Measurements from ENCODE around the gene GPT2. TPM values are rescaled to one million over a fixed set of nuclear protein-coding genes. Genes with fewer than 3 reads are reported as not detected.
"Not testable (repeated sequence)": the region's sequence is repeated elsewhere in the genome, so short reads cannot be mapped to it uniquely, and the experiment has no call there.

The GPT2 gene
- total RNA-seq, 1 donor from 2014 or later = 37.9 TPM

DNA sequence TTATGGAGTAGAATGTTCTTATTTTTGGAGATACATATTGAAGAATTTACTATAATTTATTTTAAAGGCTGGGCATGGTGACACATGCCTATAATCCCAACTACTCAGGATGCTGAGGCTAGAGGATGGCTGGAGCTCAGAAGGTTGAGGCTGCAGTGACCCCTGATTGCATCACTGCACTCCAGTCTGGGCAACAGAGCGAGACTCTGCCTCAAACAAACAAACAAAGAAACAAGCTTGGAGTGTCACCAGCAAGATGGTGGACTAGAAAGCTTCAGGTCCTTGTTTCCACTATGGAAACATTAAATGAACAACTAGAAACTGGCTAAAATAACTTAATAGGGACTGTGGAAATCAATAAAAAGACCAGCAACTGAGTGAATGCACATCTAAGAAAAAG, 17.9 kb upstream of the GPT2 start:
- no peak overlapping the region for H3K4me3 ChIP-seq (ENCODE audit: low read depth, low read length)
- no peak for DNase-seq (ENCODE audit: low read depth)
- TF ChIP-seq, protein P1, sequence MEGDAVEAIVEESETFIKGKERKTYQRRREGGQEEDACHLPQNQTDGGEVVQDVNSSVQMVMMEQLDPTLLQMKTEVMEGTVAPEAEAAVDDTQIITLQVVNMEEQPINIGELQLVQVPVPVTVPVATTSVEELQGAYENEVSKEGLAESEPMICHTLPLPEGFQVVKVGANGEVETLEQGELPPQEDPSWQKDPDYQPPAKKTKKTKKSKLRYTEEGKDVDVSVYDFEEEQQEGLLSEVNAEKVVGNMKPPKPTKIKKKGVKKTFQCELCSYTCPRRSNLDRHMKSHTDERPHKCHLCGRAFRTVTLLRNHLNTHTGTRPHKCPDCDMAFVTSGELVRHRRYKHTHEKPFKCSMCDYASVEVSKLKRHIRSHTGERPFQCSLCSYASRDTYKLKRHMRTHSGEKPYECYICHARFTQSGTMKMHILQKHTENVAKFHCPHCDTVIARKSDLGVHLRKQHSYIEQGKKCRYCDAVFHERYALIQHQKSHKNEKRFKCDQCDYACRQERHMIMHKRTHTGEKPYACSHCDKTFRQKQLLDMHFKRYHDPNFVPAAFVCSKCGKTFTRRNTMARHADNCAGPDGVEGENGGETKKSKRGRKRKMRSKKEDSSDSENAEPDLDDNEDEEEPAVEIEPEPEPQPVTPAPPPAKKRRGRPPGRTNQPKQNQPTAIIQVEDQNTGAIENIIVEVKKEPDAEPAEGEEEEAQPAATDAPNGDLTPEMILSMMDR (conservative IDR thresholded peaks at IDR 0.05; ENCODE audit: low read depth, low read length) = no peak

DNA sequence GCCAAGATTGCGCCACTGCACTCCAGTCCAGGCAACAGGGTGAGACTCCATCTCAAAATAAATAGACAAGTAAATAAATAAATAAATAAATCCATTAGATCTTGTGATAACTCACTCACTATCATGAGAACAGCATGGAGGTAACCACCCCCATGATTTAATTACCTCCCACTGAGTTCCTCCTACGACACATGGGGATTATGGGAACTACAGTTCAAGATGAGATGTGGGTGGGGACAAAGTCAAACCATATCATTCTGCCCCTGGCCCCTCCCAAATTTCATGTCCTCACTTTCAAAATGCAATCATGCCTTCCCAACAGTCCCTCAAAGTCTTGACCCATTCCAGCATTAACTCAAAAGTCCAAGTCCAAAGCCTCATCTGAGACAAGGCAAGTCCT, 16.7 kb upstream of the GPT2 start:
- DNase-seq (ENCODE audit: low read depth); H3K4me3 ChIP-seq (ENCODE audit: low read depth, low read length): not testable (repeated sequence)

DNA sequence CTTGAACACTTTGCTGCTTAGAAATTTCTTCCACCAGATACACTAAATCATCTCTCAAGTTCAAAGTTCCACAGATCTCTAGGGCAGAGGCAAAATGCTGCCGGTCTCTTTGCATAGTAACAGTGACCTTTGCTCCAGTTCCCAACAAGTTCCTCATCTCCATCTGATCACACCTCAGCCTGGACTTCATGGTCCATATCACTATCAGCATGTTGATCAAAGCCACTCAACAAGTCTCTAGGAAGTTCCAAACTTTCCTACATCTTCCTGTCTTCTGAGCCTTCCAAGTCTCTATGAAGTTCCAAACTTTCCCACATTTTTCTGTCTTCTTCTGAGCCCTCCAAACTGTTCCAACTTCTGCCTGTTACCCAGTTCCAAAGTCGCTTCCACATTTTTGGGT, 15.3 kb upstream of the GPT2 start:
- not testable (repeated sequence) for H3K4me3 ChIP-seq (ENCODE audit: low read depth, low read length); DNase-seq (ENCODE audit: low read depth)

DNA sequence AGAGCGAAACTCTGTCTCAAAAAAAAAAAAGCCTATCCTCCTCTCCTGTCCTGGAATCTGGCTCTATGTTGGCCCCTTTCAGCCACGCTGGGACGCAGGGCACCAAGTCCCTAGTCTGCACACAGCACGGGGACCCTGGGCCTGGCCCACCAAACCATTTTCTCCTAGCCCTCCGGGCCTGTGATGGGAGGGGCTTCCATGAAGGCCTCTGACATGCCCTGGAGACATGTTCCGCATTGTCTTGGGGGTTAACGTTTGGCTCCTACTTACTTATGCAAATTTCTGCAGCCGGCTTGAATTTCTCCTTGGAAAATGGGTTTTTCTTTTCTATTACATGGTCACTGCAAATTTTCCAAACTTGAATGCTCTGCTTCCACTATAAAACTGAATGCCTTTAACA, 12.6 kb upstream of the GPT2 start:
- TF ChIP-seq, protein P1 (conservative IDR thresholded peaks at IDR 0.05; ENCODE audit: low read depth, low read length) = no peak
- H3K4me3 ChIP-seq (ENCODE audit: low read depth, low read length) = no peak overlapping the region
- DNase-seq (ENCODE audit: low read depth) = no peak

DNA sequence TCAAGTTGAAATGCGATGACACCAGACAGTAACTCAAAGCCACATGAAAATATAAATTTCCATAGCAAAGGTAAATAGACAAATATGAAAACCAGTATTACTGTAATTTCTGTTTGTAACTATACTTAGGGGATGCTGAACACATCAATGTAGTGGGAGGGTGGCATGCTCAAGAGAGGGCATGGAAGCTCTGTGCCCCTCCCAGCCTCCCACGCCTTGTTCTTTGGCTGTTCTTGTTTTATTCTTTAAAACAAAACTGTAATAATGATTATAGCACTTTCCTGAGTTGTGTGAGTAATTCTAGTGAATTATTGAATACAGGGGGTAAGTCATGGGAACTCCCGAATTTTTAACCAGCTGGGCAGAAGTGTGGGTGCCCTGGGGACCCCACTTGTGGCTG, 11.0 kb upstream of the GPT2 start:
- no peak overlapping the region for H3K4me3 ChIP-seq (ENCODE audit: low read depth, low read length)
- no peak for DNase-seq (ENCODE audit: low read depth)
- TF ChIP-seq, protein P1 (conservative IDR thresholded peaks at IDR 0.05; ENCODE audit: low read depth, low read length) = no peak

DNA sequence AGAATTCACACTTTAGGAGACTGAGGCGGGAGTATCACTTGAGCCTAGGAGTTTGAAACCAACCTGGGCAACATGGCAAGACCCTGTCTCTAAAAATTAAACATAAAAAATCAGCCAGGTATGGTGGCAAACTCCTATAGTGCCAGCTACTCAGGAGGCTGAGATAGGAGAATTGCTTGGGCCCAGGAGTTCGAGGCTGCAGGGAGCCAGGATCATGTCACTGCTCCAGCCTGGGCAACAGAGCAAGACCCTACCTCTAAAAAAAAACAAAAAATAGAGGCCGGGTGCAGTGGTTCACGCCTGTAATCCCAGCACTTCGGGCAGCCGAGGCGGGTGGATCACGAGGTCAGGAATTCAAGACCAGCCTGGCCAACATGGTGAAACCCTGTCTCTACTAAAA, 8.9 kb upstream of the GPT2 start:
- no peak overlapping the region for H3K4me3 ChIP-seq (ENCODE audit: low read depth, low read length)
- DNase-seq (ENCODE audit: low read depth) = no peak
- TF ChIP-seq, protein P1 (conservative IDR thresholded peaks at IDR 0.05; ENCODE audit: low read depth, low read length) = no peak

DNA sequence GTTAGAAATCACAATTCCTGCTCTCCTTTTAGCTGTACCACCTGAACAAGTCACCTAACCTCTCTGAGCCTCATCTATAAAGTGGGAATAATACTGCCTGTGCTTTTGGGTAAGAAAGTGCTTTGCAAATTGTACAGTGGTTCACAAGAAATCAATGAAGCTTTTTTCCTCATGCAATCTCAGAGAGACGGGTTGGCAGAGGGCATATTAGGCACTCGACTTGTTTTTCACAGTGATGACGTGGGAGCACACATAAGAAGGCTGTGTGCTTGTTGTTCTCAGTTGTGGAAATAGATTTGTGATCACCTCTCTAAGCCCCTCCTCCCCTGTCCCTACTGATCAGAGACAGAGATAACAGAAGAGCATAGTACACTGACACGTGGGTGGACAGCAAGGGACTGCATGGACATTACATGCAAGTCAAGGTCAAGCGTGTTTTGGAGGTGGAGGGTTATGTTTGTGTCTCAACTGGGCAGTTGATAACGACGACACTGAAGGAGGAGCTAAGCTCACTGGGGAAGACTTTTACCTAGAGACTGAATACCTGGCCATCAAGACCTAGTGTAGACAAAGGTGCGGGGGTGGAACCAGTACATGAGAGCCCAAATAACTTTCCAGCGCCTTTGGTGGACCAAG, 1.7 kb upstream of the GPT2 start:
- TF ChIP-seq, protein P1 (conservative IDR thresholded peaks at IDR 0.05; ENCODE audit: low read depth, low read length) = no peak
- DNase-seq (ENCODE audit: low read depth) = no peak
- H3K4me3 ChIP-seq (ENCODE audit: low read depth, low read length) = no peak overlapping the region

DNA sequence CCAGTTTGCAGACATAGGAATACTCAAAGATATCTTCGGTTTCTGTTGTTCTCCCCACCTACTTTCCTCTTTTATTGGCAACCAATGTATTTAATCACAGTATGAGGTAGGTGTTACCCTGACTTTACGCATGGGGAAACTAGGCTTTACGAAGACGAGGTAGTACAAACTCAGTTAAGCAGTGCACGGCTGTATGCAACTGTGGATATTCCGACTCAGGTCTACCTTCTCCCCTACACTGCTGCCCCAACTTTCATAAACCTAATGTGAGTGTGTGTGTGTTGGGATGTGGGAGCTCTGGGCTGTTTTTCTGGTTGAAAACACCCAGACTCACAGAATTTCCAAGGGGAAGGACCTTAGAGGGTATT, 1.2 kb upstream of the GPT2 start:
- no peak for DNase-seq (ENCODE audit: low read depth)
- TF ChIP-seq, protein P1 (conservative IDR thresholded peaks at IDR 0.05; ENCODE audit: low read depth, low read length) = no peak
- H3K4me3 ChIP-seq (ENCODE audit: low read depth, low read length) = no peak overlapping the region
